HL-60 (cell line): ENCODE measurements around the gene P2RX2.

Experiments
- DNase-seq, 2 experiments: peaks; one replicate each; pipeline ENCODE4 v3.0.0-alpha.2; 2010 to 2020; ENCODE audit warnings: low read depth in 1 of 2, low spot score in 1 of 2
- H3K27ac ChIP-seq: fragments of 250-450 bp; sonication (Bioruptor Pico); replicated peaks from 2 replicates; pipeline ENCODE4 v1.5.1; 2020; ENCODE audit warnings: mild to moderate bottlenecking, moderate library complexity
- H3K27me3 ChIP-seq: fragments of 250-450 bp; sonication (Bioruptor Pico); 2 replicates; pipeline ENCODE4 v1.5.1; 2021; ENCODE audit warnings: mild to moderate bottlenecking, moderate library complexity; ENCODE audit not compliant: insufficient read depth, poor library complexity, severe bottlenecking
- H3K4me3 ChIP-seq: replicated peaks from 2 replicates; pipeline ENCODE4 v1.5.1; 2011; ENCODE audit warnings: mild to moderate bottlenecking, control low read depth, low read length; ENCODE audit not compliant: insufficient read depth
- GABPA ChIP-seq: IDR thresholded peaks from 2 replicates; pipeline ENCODE4 v1.6.1; 2012; ENCODE audit warnings: low read depth
- POLR2AphosphoS5 ChIP-seq: IDR thresholded peaks from 2 replicates; pipeline ENCODE4 v1.6.1; 2012; ENCODE audit warnings: low read depth
- SPI1 ChIP-seq: IDR thresholded peaks from 2 replicates; pipeline ENCODE4 v1.6.1; 2012; ENCODE audit warnings: low read depth, mild to moderate bottlenecking, borderline replicate concordance
- TF ChIP-seq, protein P1 (sequence below): IDR thresholded peaks from 2 replicates; pipeline ENCODE4 v1.6.1; 2012; ENCODE audit warnings: low read depth; ENCODE audit not compliant: insufficient replicate concordance
- TF ChIP-seq, protein P2 (sequence below): IDR thresholded peaks from one replicate; pipeline ENCODE4 v1.5.1; 2011; ENCODE audit warnings: low read length, control low read depth, inconsistent platforms; ENCODE audit not compliant: insufficient read depth

The P2RX2 gene

DNA sequence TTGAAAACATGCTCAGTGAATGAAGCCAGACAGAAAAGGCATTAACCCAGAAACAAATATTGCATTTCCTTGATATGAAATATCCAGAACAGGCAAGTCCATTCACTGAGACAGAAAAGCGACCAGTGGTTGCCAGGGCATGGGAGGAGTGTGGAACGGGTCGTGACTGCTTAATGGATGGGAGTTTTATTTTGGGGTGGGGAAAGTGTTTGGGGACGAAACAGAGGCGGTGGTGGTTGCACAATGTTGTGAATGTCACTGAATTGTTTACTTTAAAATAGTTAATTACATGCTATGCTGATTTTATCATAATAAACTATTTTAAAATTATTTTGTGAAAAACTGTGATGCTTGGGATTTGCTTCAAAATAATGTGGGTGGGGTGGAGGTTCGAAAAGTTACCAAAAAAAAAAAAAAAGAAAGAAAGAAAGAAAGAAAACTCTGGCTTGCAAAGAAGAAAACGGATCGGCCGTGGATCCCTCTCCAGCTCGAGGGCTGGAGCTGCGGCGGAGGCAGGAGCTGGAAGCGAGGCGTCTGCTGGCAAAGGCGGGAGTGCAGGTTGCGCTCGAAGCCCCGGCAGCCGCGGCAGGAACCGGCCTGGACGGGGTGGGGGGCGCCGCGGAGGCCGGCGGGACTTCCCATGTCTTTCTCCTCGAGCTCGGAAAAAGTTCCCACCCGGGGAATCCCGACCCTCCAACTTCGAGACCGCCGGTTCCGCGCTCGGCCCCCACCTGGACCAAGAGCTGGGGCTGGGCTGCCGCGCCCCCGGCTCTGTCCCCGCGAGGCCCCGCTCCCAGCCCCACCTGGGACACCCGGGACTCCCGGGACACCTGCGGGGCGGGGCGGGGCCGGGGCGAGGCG lies 524 bp upstream of the P2RX2 start:
- Histone ChIP-seq H3K27me3 (peaks cover 28% of the 10 kb centered on the region), H3K27ac (no peak overlapping the region), H3K4me3 (no peak overlapping the region)
- TF ChIP-seq GABPA (no peak), POLR2AphosphoS5 (no peak), SPI1 (no peak)
- TF ChIP-seq, protein P1, sequence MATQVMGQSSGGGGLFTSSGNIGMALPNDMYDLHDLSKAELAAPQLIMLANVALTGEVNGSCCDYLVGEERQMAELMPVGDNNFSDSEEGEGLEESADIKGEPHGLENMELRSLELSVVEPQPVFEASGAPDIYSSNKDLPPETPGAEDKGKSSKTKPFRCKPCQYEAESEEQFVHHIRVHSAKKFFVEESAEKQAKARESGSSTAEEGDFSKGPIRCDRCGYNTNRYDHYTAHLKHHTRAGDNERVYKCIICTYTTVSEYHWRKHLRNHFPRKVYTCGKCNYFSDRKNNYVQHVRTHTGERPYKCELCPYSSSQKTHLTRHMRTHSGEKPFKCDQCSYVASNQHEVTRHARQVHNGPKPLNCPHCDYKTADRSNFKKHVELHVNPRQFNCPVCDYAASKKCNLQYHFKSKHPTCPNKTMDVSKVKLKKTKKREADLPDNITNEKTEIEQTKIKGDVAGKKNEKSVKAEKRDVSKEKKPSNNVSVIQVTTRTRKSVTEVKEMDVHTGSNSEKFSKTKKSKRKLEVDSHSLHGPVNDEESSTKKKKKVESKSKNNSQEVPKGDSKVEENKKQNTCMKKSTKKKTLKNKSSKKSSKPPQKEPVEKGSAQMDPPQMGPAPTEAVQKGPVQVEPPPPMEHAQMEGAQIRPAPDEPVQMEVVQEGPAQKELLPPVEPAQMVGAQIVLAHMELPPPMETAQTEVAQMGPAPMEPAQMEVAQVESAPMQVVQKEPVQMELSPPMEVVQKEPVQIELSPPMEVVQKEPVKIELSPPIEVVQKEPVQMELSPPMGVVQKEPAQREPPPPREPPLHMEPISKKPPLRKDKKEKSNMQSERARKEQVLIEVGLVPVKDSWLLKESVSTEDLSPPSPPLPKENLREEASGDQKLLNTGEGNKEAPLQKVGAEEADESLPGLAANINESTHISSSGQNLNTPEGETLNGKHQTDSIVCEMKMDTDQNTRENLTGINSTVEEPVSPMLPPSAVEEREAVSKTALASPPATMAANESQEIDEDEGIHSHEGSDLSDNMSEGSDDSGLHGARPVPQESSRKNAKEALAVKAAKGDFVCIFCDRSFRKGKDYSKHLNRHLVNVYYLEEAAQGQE = no peak
- TF ChIP-seq, protein P2, sequence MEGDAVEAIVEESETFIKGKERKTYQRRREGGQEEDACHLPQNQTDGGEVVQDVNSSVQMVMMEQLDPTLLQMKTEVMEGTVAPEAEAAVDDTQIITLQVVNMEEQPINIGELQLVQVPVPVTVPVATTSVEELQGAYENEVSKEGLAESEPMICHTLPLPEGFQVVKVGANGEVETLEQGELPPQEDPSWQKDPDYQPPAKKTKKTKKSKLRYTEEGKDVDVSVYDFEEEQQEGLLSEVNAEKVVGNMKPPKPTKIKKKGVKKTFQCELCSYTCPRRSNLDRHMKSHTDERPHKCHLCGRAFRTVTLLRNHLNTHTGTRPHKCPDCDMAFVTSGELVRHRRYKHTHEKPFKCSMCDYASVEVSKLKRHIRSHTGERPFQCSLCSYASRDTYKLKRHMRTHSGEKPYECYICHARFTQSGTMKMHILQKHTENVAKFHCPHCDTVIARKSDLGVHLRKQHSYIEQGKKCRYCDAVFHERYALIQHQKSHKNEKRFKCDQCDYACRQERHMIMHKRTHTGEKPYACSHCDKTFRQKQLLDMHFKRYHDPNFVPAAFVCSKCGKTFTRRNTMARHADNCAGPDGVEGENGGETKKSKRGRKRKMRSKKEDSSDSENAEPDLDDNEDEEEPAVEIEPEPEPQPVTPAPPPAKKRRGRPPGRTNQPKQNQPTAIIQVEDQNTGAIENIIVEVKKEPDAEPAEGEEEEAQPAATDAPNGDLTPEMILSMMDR = no peak
- no peak for DNase-seq

DNA sequence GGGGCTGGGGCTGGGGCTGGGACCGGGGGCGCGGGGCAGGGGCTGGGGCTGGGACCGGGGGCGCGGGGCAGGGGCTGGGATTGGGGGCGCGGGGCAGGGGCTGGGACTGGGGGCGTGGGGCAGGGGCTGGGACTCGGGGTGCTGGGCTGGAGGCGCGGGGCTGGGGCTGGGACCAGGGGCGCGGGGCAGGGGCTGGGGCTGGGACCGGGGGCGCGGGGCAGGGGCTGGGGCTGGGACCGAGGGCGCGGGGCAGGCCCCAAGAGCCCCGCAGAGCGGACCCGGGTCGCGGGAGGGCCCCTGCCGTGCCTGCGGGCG lies 452 bp downstream of the P2RX2 start:
- Histone ChIP-seq H3K27ac (no peak overlapping the region), H3K4me3 (no peak overlapping the region), H3K27me3 (peaks cover 28% of the 10 kb centered on the region)
- DNase-seq = no peak
- TF ChIP-seq, protein P1 = no peak
- TF ChIP-seq, protein P2 = no peak
- no peak for TF ChIP-seq POLR2AphosphoS5
- TF ChIP-seq SPI1 = no peak
- TF ChIP-seq GABPA = no peak

DNA sequence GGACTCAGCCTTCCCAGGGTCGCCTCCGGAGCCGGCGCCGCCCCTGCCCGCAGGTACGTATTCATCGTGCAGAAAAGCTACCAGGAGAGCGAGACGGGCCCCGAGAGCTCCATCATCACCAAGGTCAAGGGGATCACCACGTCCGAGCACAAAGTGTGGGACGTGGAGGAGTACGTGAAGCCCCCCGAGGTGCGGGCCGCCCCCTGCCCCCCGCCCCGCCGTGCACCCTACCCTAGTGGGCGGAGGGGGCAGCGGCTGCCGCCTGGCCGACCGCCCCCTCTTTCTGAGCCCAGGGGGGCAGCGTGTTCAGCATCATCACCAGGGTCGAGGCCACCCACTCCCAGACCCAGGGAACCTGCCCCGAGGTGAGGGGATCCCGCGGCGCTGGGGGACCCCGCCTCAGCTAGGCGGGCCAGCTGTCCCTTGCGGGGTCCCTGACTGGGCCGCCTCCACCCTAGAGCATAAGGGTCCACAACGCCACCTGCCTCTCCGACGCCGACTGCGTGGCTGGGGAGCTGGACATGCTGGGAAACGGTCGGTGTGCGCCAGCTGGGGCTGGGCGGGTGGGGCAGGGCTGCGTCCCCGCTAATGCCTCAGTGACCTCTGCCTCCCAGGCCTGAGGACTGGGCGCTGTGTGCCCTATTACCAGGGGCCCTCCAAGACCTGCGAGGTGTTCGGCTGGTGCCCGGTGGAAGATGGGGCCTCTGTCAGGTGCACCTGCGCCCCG lies 973 bp downstream of the P2RX2 start:
- no peak for DNase-seq
- no peak overlapping the region for H3K4me3 ChIP-seq
- no peak overlapping the region for H3K27ac ChIP-seq
- peaks cover 28% of the 10 kb centered on the region for H3K27me3 ChIP-seq
- TF ChIP-seq, protein P1 = no peak
- TF ChIP-seq SPI1 = no peak
